Measurements from ENCODE around the gene KRT17. TPM values are rescaled to one million over a fixed set of nuclear protein-coding genes. Genes with fewer than 3 reads are reported as not detected.

Gene KRT17
- total and polyA plus RNA-seq, 9 of the 15 experiments (the other 6 are each of a cell fraction or from before 2014, with no cell fraction given) = 0.23 to 0.25 TPM; not detected in 7

DNA sequence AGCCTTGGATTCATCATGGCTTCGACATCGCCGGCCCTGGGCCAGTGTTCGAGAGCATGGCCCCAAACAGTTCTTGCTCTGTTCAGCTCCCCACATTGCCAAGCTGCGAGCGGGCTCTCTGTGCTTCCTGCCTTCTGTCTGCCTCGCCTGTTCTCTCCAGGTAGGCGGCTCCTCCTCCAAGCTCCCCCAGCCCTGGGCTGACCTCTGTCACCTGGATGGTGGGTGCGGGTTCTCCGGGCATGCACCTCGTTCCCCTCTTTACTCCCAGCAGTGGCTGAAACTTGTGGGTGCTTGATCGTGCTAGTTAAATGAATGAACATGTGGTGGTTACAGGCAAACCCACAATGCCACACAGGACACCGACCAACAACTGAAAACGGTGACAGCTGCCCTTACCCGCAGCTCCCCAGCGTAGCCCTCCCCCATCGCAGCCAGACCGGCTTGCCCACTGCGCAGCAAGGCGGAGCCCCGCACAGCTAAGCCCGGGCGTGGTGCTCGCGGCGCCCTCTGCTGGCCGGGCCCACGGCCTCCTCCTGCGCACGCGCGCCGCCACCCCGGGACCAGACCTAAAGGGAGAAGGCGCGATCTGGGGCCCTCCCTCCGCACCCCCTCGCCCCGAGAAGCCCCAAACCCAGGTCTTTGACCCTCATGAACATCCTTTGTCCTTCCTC, 41.3 kb upstream of the KRT17 start (continued):
- TF ChIP-seq, protein P1, sequence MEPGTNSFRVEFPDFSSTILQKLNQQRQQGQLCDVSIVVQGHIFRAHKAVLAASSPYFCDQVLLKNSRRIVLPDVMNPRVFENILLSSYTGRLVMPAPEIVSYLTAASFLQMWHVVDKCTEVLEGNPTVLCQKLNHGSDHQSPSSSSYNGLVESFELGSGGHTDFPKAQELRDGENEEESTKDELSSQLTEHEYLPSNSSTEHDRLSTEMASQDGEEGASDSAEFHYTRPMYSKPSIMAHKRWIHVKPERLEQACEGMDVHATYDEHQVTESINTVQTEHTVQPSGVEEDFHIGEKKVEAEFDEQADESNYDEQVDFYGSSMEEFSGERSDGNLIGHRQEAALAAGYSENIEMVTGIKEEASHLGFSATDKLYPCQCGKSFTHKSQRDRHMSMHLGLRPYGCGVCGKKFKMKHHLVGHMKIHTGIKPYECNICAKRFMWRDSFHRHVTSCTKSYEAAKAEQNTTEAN (CRISPR knock-in tag; IDR thresholded peaks at IDR 0.05) = no peak
- TF ChIP-seq, protein P2, sequence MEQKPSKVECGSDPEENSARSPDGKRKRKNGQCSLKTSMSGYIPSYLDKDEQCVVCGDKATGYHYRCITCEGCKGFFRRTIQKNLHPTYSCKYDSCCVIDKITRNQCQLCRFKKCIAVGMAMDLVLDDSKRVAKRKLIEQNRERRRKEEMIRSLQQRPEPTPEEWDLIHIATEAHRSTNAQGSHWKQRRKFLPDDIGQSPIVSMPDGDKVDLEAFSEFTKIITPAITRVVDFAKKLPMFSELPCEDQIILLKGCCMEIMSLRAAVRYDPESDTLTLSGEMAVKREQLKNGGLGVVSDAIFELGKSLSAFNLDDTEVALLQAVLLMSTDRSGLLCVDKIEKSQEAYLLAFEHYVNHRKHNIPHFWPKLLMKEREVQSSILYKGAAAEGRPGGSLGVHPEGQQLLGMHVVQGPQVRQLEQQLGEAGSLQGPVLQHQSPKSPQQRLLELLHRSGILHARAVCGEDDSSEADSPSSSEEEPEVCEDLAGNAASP (IDR thresholded peaks at IDR 0.05) = no peak
- TF ChIP-seq, protein P3, sequence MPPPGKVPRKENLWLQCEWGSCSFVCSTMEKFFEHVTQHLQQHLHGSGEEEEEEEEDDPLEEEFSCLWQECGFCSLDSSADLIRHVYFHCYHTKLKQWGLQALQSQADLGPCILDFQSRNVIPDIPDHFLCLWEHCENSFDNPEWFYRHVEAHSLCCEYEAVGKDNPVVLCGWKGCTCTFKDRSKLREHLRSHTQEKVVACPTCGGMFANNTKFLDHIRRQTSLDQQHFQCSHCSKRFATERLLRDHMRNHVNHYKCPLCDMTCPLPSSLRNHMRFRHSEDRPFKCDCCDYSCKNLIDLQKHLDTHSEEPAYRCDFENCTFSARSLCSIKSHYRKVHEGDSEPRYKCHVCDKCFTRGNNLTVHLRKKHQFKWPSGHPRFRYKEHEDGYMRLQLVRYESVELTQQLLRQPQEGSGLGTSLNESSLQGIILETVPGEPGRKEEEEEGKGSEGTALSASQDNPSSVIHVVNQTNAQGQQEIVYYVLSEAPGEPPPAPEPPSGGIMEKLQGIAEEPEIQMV (tag; conservative IDR thresholded peaks at IDR 0.05; ENCODE audit: low read depth) = no peak
- TF ChIP-seq, protein P4, sequence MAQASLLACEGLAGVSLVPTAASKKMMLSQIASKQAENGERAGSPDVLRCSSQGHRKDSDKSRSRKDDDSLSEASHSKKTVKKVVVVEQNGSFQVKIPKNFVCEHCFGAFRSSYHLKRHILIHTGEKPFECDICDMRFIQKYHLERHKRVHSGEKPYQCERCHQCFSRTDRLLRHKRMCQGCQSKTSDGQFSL (CRISPR knock-in tag; IDR thresholded peaks at IDR 0.05) = 0 out of 2 replicates have a peak, but pooled peaks have one; percentile 27
- TF ChIP-seq, protein P4 (tag; IDR thresholded peaks at IDR 0.05) = no peak; a peak in 1 of 4 replicates
- TF ChIP-seq ZC3H4 (CRISPR knock-in tag; IDR thresholded peaks at IDR 0.05; ENCODE audit: borderline replicate concordance) = no peak; the same call in 1 of the 2 replicates
- TF ChIP-seq FOXJ3 (CRISPR knock-in tag; IDR thresholded peaks at IDR 0.05) = no peak
- TF ChIP-seq CBFB (CRISPR knock-in tag; IDR thresholded peaks at IDR 0.05) = no peak
- TF ChIP-seq PHB (CRISPR knock-in tag; IDR thresholded peaks at IDR 0.05) = 0 out of 2 replicates have a peak, but pooled peaks have one; percentile 77
- no peak for TF ChIP-seq BCOR (IDR thresholded peaks at IDR 0.05)
- TF ChIP-seq WHSC1 (IDR thresholded peaks at IDR 0.05; ENCODE audit: low read length) = no peak
- no peak for TF ChIP-seq ZNF133 (CRISPR knock-in tag; IDR thresholded peaks at IDR 0.05)
- no peak for TF ChIP-seq TBL1XR1 (IDR thresholded peaks at IDR 0.05; ENCODE audit: low read length in 2 of 2)
- no peak for TF ChIP-seq SOX6 (IDR thresholded peaks at IDR 0.05)
- TF ChIP-seq, protein P5, sequence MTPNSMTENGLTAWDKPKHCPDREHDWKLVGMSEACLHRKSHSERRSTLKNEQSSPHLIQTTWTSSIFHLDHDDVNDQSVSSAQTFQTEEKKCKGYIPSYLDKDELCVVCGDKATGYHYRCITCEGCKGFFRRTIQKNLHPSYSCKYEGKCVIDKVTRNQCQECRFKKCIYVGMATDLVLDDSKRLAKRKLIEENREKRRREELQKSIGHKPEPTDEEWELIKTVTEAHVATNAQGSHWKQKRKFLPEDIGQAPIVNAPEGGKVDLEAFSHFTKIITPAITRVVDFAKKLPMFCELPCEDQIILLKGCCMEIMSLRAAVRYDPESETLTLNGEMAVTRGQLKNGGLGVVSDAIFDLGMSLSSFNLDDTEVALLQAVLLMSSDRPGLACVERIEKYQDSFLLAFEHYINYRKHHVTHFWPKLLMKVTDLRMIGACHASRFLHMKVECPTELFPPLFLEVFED (CRISPR knock-in tag; conservative IDR thresholded peaks at IDR 0.05) = no peak
- no peak for TF ChIP-seq ZNF778 (CRISPR knock-in tag; IDR thresholded peaks at IDR 0.05)
- TF ChIP-seq ZNF12 (CRISPR knock-in tag; IDR thresholded peaks at IDR 0.05) = no peak
- TF ChIP-seq, protein P6, sequence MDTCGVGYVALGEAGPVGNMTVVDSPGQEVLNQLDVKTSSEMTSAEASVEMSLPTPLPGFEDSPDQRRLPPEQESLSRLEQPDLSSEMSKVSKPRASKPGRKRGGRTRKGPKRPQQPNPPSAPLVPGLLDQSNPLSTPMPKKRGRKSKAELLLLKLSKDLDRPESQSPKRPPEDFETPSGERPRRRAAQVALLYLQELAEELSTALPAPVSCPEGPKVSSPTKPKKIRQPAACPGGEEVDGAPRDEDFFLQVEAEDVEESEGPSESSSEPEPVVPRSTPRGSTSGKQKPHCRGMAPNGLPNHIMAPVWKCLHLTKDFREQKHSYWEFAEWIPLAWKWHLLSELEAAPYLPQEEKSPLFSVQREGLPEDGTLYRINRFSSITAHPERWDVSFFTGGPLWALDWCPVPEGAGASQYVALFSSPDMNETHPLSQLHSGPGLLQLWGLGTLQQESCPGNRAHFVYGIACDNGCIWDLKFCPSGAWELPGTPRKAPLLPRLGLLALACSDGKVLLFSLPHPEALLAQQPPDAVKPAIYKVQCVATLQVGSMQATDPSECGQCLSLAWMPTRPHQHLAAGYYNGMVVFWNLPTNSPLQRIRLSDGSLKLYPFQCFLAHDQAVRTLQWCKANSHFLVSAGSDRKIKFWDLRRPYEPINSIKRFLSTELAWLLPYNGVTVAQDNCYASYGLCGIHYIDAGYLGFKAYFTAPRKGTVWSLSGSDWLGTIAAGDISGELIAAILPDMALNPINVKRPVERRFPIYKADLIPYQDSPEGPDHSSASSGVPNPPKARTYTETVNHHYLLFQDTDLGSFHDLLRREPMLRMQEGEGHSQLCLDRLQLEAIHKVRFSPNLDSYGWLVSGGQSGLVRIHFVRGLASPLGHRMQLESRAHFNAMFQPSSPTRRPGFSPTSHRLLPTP (IDR thresholded peaks at IDR 0.05; ENCODE audit: borderline replicate concordance, extremely low read depth, insufficient read length) = no peak
